Activated CD4-positive, alpha-beta T cell treated with anti-CD3 and anti-CD28 coated beads for 1 hour (primary cell): Measurements from ENCODE around the gene CASS4.

Experiments used
- DNase-seq: peaks from one replicate; pipeline ENCODE4 v3.0.0-alpha.2; 2020

Gene CASS4

DNA sequence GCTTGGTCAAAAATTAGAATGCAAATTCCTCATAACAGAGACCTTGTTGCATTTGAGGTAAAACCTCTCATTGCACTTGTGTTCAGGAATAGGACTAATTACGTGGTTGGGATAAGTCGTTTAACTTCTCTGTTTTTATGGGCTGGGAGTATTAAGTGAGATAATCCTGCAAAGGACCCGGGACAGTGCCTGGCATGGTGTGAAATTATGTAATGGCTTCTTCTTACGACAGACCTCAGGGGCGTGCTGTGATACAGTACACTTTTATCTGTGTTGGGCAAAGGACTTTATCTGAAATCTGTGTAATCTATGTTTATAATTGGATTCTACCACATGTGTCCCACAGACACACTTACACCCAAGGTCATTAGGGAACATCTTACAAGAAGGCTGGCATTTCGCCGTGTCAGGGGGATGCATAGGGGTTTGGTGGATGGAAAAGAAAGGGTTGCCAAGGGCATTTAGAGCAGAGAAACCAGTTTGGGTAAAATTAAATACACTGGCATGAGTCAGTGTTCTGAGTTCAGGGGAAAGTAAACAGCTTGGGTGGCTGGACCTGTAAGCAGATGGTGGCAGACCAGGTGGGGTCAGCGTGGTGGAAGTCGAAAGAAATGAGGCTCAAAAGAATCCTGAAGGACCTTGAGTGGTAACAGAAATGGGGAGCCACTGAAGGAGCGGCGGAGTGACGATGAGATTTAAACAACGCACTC is 39.2 kb downstream of the CASS4 start:
- DNase-seq = no peak

DNA sequence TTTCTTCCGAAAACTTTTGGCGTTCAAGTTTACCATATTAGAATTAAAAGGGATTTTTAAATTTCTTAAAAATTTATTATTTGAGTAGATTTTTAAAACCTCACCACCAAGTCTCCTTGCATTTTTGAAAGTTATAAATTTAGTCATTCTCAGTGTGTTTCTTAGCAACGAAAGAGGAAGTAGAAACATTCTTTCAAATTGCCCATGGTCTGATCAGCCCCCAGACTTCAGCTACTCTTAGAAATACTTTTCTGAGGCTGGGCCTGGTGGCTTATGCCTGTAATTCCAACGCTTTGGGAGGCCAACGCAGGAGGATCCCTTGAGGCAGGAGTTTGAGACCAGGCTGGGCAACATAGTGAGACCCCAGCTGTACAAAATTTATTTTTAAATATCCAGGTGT is 41.3 kb downstream of the CASS4 start:
- DNase-seq = no peak

GRCh38 chr20:56454754-56455153 is 42.7 kb downstream of the CASS4 start:
- no peak for DNase-seq

DNA sequence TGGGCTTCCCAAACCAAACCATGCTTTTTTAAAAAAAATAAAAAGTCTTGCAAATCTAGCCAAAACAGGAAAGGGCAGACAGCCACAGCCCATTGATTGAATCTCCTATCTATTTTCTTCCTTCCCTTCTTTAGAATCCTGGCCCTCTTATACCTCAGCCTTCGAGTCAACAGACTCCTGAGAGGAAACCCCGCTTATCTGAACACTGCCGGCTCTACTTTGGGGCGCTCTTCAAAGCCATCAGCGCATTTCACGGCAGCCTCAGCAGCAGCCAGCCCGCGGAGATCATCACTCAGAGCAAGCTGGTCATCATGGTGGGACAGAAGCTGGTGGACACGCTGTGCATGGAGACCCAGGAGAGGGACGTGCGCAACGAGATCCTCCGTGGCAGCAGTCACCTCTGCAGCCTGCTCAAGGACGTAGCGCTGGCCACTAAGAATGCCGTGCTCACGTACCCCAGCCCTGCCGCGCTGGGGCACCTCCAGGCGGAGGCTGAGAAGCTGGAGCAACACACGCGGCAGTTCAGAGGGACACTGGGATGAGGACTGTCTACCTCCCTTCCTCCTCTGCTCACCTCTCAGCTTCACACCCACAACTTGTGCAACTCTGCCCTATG is 46.3 kb downstream of the CASS4 start:
- DNase-seq = no peak

GRCh38 chr20:56460459-56460858 is 48.4 kb downstream of the CASS4 start:
- DNase-seq = no peak

DNA sequence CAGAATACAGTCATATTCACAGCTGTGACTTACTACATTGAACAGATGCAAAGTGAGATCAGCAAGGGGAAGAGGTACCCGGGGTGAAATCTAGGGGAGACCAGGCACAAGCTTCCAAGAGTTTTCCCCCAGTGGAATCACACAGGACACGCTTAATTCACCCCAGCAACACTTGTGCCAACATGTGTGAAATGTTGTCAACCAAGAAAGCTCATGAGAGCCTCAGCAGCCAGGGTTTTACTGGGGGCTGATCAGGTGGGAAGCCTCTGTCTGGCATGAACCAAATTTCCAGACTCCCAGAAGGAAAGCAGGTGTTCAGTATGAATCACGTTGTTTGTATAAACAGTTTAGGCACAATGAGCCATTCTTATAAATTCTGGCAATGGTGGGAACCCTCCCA is 49.5 kb downstream of the CASS4 start:
- DNase-seq = no peak

DNA sequence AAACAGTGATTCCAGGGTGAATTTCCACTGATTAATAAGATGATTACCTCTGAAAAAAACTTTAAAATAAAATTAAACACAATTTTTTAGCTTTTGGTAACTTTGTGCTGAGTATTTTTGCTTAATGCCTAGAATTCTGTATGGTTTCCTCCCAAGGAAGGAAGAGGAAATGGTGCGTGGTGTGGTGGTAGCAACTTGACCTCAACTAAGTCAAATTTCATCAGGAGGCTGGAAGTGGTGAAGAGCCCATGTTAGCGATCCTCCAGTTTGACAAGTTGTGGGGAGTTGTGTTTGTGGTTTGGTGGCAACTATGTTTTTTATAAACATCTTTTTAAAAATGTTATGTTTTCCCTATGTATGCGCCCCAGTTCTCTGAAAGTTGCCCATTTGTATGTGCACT is 51.4 kb downstream of the CASS4 start:
- no peak for DNase-seq

- no peak for DNase-seq
Measured at GRCh38 chr20:56465997-56466396, 53.9 kb downstream of the CASS4 start.

- no peak for DNase-seq
Measured at GRCh38 chr20:56467968-56468315, 55.9 kb downstream of the CASS4 start.

GRCh38 chr20:56468316-56469076 is 56.4 kb downstream of the CASS4 start, which contains the start of gene RTF2:
Gene RTF2, plus strand, starts transcription at chr20:56468627. Its CDS starts 71 bp downstream, at chr20:56468698.
- peak; percentile 95 for DNase-seq

DNA sequence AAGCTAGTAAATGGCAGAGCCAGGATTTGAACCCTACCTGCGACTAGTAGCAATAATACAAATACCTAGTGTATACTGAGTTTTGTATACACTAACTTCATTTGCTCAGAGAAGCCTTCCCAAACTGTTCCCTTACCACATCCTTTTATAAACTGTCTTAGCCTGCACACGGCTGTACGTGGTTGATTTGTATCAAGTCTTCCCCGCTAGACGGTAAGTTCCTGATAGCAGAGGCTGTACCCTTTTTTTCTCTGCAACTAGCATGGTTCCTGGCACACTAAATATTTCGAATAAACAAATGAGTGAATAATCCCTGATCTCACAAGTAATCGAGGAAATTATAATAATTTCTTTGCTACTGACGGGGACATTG is 57.0 kb downstream of the CASS4 start:
- no peak for DNase-seq

GRCh38 chr20:56483970-56484369 is 71.9 kb downstream of the CASS4 start:
- no peak for DNase-seq

- no peak for DNase-seq
Measured at GRCh38 chr20:56487216-56487615, 75.2 kb downstream of the CASS4 start.

- DNase-seq = no peak
Measured at GRCh38 chr20:56488566-56488965, 76.5 kb downstream of the CASS4 start.

DNA sequence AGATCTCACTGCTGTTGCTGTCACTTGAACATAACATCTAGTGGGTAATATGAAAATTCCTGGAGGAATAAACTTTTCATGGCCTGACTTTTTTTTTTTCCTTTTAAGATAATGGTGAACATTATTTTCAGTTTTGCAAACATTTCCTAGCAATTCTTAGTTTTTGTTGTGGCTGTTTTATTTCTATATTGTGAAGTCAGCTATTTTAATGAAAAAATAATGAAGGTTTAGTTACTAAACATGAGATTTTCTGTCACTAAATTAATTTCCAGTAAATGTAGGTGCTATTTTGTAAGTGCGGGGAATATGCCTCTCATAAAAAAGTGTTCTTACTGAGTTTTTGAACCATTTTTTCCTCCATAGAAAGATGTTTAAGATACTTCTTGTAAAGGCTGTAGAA is 89.1 kb downstream of the CASS4 start:
- DNase-seq = no peak

GRCh38 chr20:56503916-56504315 is 91.9 kb downstream of the CASS4 start:
- DNase-seq = no peak

DNA sequence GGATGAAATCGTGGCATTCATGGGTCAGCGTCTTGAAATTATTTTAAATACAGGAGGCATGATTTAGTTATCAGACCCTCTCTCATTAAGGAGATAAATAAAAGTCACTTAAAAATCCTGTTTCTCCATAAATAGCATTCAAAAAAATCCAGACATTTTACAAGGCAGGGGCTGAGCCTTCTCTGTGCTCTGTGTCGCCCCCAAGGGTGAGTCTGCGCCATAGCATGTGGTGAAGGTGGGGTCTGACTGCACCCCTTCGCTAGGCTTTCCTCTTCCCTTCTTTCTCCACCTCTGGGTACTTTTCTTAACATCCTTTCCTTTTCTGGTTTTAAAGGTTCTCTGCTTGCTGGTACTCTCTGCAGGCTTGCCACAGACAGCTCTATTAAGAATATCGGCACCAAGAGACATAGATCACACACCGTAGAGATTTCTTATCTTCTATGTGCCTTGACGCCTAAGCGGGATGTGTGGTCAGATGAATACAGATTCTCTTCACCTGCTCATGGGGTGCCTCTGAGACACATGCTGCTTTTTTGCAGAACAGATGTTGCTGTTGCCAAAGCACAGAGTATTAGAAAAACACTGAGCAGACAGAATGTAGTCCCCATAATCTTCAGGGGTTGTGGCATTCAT is 92.4 kb downstream of the CASS4 start:
- no peak for DNase-seq

GRCh38 chr20:56506103-56506502 is 94.0 kb downstream of the CASS4 start:
- DNase-seq = no peak
